Vagina (tissue), 2 donors: Measurements from ENCODE around the gene CPLANE2.

ENCODE experiments used
- POLR2A ChIP-seq, 2 donors: fragments of 450-650 bp; IDR thresholded peaks; one replicate each; pipeline ENCODE4 v1.6.1; 2017; ENCODE audit warnings: antibody characterized with exemption in 2 of 2, mild to moderate bottlenecking in 2 of 2, moderate library complexity in 2 of 2
- TF ChIP-seq, protein P1 (sequence below), 3 experiments: fragments of 450-650 bp in 2 of 3; fragments of 200-600 bp in 1 of 3; sonication (generic) in 1 of 3; IDR thresholded peaks; one replicate each; pipeline ENCODE4 v1.5.1; 2017 to 2019; ENCODE audit warnings: antibody characterized with exemption in 3 of 3, mild to moderate bottlenecking in 2 of 3, moderate library complexity in 2 of 3

DNA sequence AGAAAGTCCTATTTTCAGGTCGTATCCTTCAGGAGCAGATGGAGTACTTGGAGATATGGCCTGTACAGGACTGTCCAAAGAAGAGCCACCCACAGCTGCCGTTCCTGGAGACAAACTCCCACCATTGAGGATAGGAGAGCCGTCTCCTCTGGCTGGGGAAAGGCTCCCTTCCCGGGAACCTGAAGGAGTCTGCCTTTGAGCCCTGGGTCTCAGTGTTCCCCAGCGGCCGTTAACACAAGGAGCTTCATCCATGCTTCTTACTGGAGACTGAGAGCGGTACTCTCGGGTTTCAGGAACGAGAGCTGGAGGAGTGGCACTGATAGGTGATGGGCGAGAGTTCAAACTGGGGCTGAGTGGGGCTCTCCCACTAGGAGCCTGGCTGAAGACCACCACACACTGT lies 14.4 kb upstream of the CPLANE2 start:
- TF ChIP-seq, protein P1, sequence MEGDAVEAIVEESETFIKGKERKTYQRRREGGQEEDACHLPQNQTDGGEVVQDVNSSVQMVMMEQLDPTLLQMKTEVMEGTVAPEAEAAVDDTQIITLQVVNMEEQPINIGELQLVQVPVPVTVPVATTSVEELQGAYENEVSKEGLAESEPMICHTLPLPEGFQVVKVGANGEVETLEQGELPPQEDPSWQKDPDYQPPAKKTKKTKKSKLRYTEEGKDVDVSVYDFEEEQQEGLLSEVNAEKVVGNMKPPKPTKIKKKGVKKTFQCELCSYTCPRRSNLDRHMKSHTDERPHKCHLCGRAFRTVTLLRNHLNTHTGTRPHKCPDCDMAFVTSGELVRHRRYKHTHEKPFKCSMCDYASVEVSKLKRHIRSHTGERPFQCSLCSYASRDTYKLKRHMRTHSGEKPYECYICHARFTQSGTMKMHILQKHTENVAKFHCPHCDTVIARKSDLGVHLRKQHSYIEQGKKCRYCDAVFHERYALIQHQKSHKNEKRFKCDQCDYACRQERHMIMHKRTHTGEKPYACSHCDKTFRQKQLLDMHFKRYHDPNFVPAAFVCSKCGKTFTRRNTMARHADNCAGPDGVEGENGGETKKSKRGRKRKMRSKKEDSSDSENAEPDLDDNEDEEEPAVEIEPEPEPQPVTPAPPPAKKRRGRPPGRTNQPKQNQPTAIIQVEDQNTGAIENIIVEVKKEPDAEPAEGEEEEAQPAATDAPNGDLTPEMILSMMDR (IDR thresholded peaks at IDR 0.05) = no peak
- TF ChIP-seq POLR2A (IDR thresholded peaks at IDR 0.05) = no peak
